ENCODE measurements around the gene DCDC1.
"Not testable (repeated sequence)": the region's sequence is repeated elsewhere in the genome, so short reads cannot be mapped to it uniquely, and the experiment has no call there.

The DCDC1 gene

GRCh38 chr11:30987819-30988218 is 381.7 kb downstream of the DCDC1 start:
- DNase-seq (ENCODE audit: low spot score): no peak

GRCh38 chr11:30985536-30985935 is 384.0 kb downstream of the DCDC1 start:
- DNase-seq (ENCODE audit: low spot score): no peak

GRCh38 chr11:30984827-30985226 is 384.7 kb downstream of the DCDC1 start:
- DNase-seq (ENCODE audit: low spot score): peak; percentile 15

GRCh38 chr11:30984442-30984816 is 385.1 kb downstream of the DCDC1 start:
- DNase-seq (ENCODE audit: low spot score): peak; percentile 41

- DNase-seq (ENCODE audit: low spot score): no peak
Observed at GRCh38 chr11:30983776-30984441, 385.6 kb downstream of the DCDC1 start.

GRCh38 chr11:30983143-30983542 is 386.4 kb downstream of the DCDC1 start:
- no peak for DNase-seq (ENCODE audit: low spot score)

- no peak for DNase-seq (ENCODE audit: low spot score)
Observed at GRCh38 chr11:30967579-30967978, 402.0 kb downstream of the DCDC1 start.

- peak; percentile 60 for DNase-seq (ENCODE audit: low spot score)
Observed at GRCh38 chr11:30960387-30960992, 409.0 kb downstream of the DCDC1 start.

GRCh38 chr11:30956751-30957150 is 412.8 kb downstream of the DCDC1 start:
- DNase-seq (ENCODE audit: low spot score): no peak

GRCh38 chr11:30949838-30950237 is 419.7 kb downstream of the DCDC1 start:
- DNase-seq (ENCODE audit: low spot score): no peak

- DNase-seq (ENCODE audit: low spot score): not testable (repeated sequence)
Observed at GRCh38 chr11:30947715-30948114, 421.8 kb downstream of the DCDC1 start.

- DNase-seq (ENCODE audit: low spot score): no peak
Observed at GRCh38 chr11:30938810-30939209, 430.7 kb downstream of the DCDC1 start.

GRCh38 chr11:30938171-30938570 is 431.4 kb downstream of the DCDC1 start:
- DNase-seq (ENCODE audit: low spot score): no peak

GRCh38 chr11:30936491-30936890 is 433.0 kb downstream of the DCDC1 start:
- peak; percentile 62 for DNase-seq (ENCODE audit: low spot score)

GRCh38 chr11:30935861-30936260 is 433.7 kb downstream of the DCDC1 start:
- DNase-seq (ENCODE audit: low spot score): peak; percentile 87

- no peak for DNase-seq (ENCODE audit: low spot score)
Observed at GRCh38 chr11:30926130-30926529, 443.4 kb downstream of the DCDC1 start.

- peak; percentile 20 for DNase-seq (ENCODE audit: low spot score)
Observed at GRCh38 chr11:30921811-30922210, 447.7 kb downstream of the DCDC1 start.

GRCh38 chr11:30919389-30920152 is 450.0 kb downstream of the DCDC1 start:
- DNase-seq (ENCODE audit: low spot score): peak; percentile 90

- peak; percentile 64 for DNase-seq (ENCODE audit: low spot score)
Observed at GRCh38 chr11:30917859-30918478, 451.6 kb downstream of the DCDC1 start.

- no peak for DNase-seq (ENCODE audit: low spot score)
Observed at GRCh38 chr11:30917266-30917665, 452.3 kb downstream of the DCDC1 start.

- DNase-seq (ENCODE audit: low spot score): no peak
Observed at GRCh38 chr11:30916764-30917163, 452.8 kb downstream of the DCDC1 start.

- peak; percentile 64 for DNase-seq (ENCODE audit: low spot score)
Observed at GRCh38 chr11:30914143-30914762, 455.3 kb downstream of the DCDC1 start.
